Testis (tissue), 3 donors: ENCODE data around the gene PCDH12. TPM values are rescaled to one million over a fixed set of nuclear protein-coding genes. Genes with fewer than 3 reads are reported as not detected.

Source experiments
- DNase-seq: peaks from one replicate; pipeline ENCODE4 v3.0.0-alpha.2; 2019
- H3K27ac ChIP-seq, 2 donors: fragments of 200-600 bp; sonication (generic); one replicate each; pipeline ENCODE4 v1.5.1; 2019
- H3K27me3 ChIP-seq: fragments of 200-600 bp; sonication (generic); one replicate; pipeline ENCODE4 v1.5.1; 2019
- H3K36me3 ChIP-seq: fragments of 200-600 bp; sonication (generic); one replicate; pipeline ENCODE4 v1.5.1; 2017; ENCODE audit warnings: low read depth; ENCODE audit errors: missing control alignments
- H3K4me1 ChIP-seq: fragments of 200-600 bp; sonication (generic); one replicate; pipeline ENCODE4 v1.5.1; 2019
- H3K4me3 ChIP-seq, 2 donors: fragments of 200-600 bp; sonication (generic); one replicate each; pipeline ENCODE4 v1.5.1; 2017 to 2019
- H3K9me3 ChIP-seq: fragments of 200-600 bp; sonication (generic); one replicate; pipeline ENCODE4 v1.5.1; 2017
- CTCF ChIP-seq, 3 experiments: fragments of 450-650 bp in 2 of 3; fragments of 200-600 bp in 1 of 3; sonication (generic) in 1 of 3; IDR thresholded peaks; one replicate each; pipeline ENCODE4 v1.5.1; 2016 to 2019; ENCODE audit warnings: antibody characterized with exemption in 3 of 3, mild to moderate bottlenecking in 2 of 3, moderate library complexity in 1 of 3
- POLR2A ChIP-seq: fragments of 450-650 bp; IDR thresholded peaks from one replicate; pipeline ENCODE4 v1.6.1; 2017; ENCODE audit warnings: antibody characterized with exemption, mild to moderate bottlenecking, moderate library complexity
- WGBS, 2 donors: methylation state at CpG; one replicate each; pipeline ENCODE4 v1.1.5; 2018; 5-methylcytosine and 5-hydroxymethylcytosine counted together
- intact Hi-C: fragments of 100-400 bp; cut with DNase I; formaldehyde crosslinking; loops from one replicate; pipeline ENCODE4 v1.15.1; 2023; ENCODE audit warnings: low total_unique reads
- polyA plus RNA-seq: library from polyadenylated mRNA; stranded (reverse); fragments of 350-450 nt; fragmentation: Illumina TruSeq; extraction: RNeasy Lipid Tissue Mini Kit (QIAGEN cat#74804); gene quantifications from one replicate; pipeline ENCODE4 v1.2.3, GENCODE V29; 2014; ENCODE audit warnings: low read depth, low replicate concordance; ENCODE audit not compliant: insufficient read depth
- total RNA-seq, 2 donors: library from RNA; depleted of rRNA; stranded (reverse); fragments of >200 nt; gene quantifications; one replicate each; pipeline ENCODE4 v1.2.3, GENCODE V29; 2016

The PCDH12 gene
- total and polyA plus RNA-seq, 3 donors from 2014 or later: 0.31 to 2.0 (median 1.6) TPM

- Histone ChIP-seq H3K27me3 (no peaks in the 10 kb centered on the region), H3K36me3 (no peaks in the 10 kb centered on the region), H3K27ac (no peak overlapping the region), H3K9me3 (no peaks in the 10 kb centered on the region), H3K4me3 (no peak overlapping the region), H3K4me1 (no peaks in the 10 kb centered on the region)
- intact Hi-C loops: no loop called here
- 79 to 84% methylated on average over 6 of the region's 6 CpGs for WGBS, 2 donors
- TF ChIP-seq CTCF (IDR thresholded peaks at IDR 0.05): no peak
- TF ChIP-seq POLR2A: no peak
- no peak for DNase-seq
Observed at GRCh38 chr5:141941779-141942178, 16.2 kb downstream of the PCDH12 start.

GRCh38 chr5:141941307-141941706 lies 16.7 kb downstream of the PCDH12 start:
- whole genome bisulfite sequencing, 2 donors: 65 to 74% methylated on average over 6 of the region's 6 CpGs
- intact Hi-C loops: no loop called here
- no peaks in the 10 kb centered on the region for H3K4me1 ChIP-seq
- H3K27ac ChIP-seq: no peak overlapping the region
- H3K27me3 ChIP-seq: no peaks in the 10 kb centered on the region
- no peaks in the 10 kb centered on the region for H3K9me3 ChIP-seq
- TF ChIP-seq CTCF (IDR thresholded peaks at IDR 0.05): no peak
- TF ChIP-seq POLR2A: no peak
- H3K36me3 ChIP-seq: no peaks in the 10 kb centered on the region
- no peak for DNase-seq
- H3K4me3 ChIP-seq: no peak overlapping the region

- WGBS, 2 donors: 52 to 62% methylated on average over 6 of the region's 6 CpGs
- Histone ChIP-seq H3K27me3 (no peaks in the 10 kb centered on the region), H3K4me1 (no peaks in the 10 kb centered on the region), H3K4me3 (no peak overlapping the region), H3K9me3 (no peaks in the 10 kb centered on the region), H3K36me3 (no peaks in the 10 kb centered on the region), H3K27ac (no peak overlapping the region)
- intact Hi-C loops: no loop called here
- TF ChIP-seq CTCF (IDR thresholded peaks at IDR 0.05) (no peak), POLR2A (no peak)
- no peak for DNase-seq
Observed at GRCh38 chr5:141940695-141941271, 17.2 kb downstream of the PCDH12 start.

GRCh38 chr5:141935538-141935937 lies 22.5 kb downstream of the PCDH12 start:
- 93 to 98% methylated on average over 4 of the region's 4 CpGs for WGBS, 2 donors
- no peak for DNase-seq
- no peaks in the 10 kb centered on the region for H3K27me3 ChIP-seq
- TF ChIP-seq CTCF (IDR thresholded peaks at IDR 0.05): no peak
- TF ChIP-seq POLR2A: no peak
- no peaks in the 10 kb centered on the region for H3K4me1 ChIP-seq
- no peaks in the 10 kb centered on the region for H3K9me3 ChIP-seq
- H3K36me3 ChIP-seq: no peaks in the 10 kb centered on the region
- H3K4me3 ChIP-seq: no peak overlapping the region
- H3K27ac ChIP-seq: no peak overlapping the region
- intact Hi-C loops: no loop called here
